Activated CD8-positive, alpha-beta T cell treated with anti-CD3 and anti-CD28 coated beads for 36 hours (primary cell): ENCODE measurements around the gene TMEM132A. TPM values are rescaled to one million over a fixed set of nuclear protein-coding genes. Genes with fewer than 3 reads are reported as not detected.
A peak's percentile ranks its signal among the peaks of the same experiment; 100 is the strongest.

ENCODE experiments used
- ATAC-seq: fragments of 200-7000 bp; cut with Tn5 transposase; one replicate; pipeline ENCODE4 v1.10.0; 2021; ENCODE audit warnings: mild to moderate bottlenecking, moderate library complexity
- CTCF ChIA-PET: fragments of 350-600 bp; sonication (Branson Sonifier 250); formaldehyde crosslinking; loops from one replicate; lab custom pipeline; 2021; ENCODE audit warnings: antibody characterized with exemption; lab: Charles Lee
- POLR2A ChIA-PET: fragments of 350-600 bp; sonication (Branson Sonifier 250); formaldehyde crosslinking; loops from one replicate; lab custom pipeline; 2021; ENCODE audit warnings: antibody characterized with exemption; lab: Charles Lee
- DNase-seq: peaks from one replicate; pipeline ENCODE4 v3.0.0-alpha.2; 2020
- H3K27ac Mint-ChIP-seq: one replicate; pipeline ENCODE4 v1.8.0; 2021; ENCODE audit warnings: mild to moderate bottlenecking, mixed read lengths
- H3K27me3 Mint-ChIP-seq: one replicate; pipeline ENCODE4 v1.8.0; 2021; ENCODE audit warnings: mixed read lengths
- H3K36me3 Mint-ChIP-seq: one replicate; pipeline ENCODE4 v1.8.0; 2021; ENCODE audit warnings: low read depth, mixed read lengths
- H3K4me1 Mint-ChIP-seq: one replicate; pipeline ENCODE4 v1.8.0; 2021; ENCODE audit warnings: low read depth, mixed read lengths
- H3K4me3 Mint-ChIP-seq: one replicate; pipeline ENCODE4 v1.8.0; 2021; ENCODE audit warnings: mild to moderate bottlenecking, moderate library complexity, mixed read lengths
- H3K9me3 Mint-ChIP-seq: one replicate; pipeline ENCODE4 v1.8.0; 2021; ENCODE audit warnings: mixed read lengths
- intact Hi-C: fragments of 100-400 bp; cut with micrococcal nuclease; formaldehyde crosslinking; loops from one replicate; pipeline ENCODE4 v1.10.0; 2022
- total RNA-seq, 2 experiments: library from RNA; stranded (reverse); gene quantifications; one replicate each; pipeline ENCODE4 v1.2.3, GENCODE V29; 2021
- TF ChIP-seq, protein P1 (sequence below): fragments of 200-600 bp; IDR thresholded peaks from one replicate; pipeline ENCODE4 v1.8.0; 2022; ENCODE audit warnings: antibody characterized with exemption, mild to moderate bottlenecking

TMEM132A gene
- total RNA-seq, 2 experiments from 2014 or later = 1.1 to 1.3 TPM

GRCh38 chr11:60916669-60917206, 7.5 kb upstream of the TMEM132A start:
- DNase-seq (no peak), ATAC-seq (no peak)
- Mint-ChIP-seq H3K36me3 (peaks cover 42% of the 10 kb centered on the region), H3K9me3 (no peaks in the 10 kb centered on the region), H3K4me1 (peaks cover 60% of the 10 kb centered on the region), H3K4me3 (peak overlapping the region; percentile 8), H3K27me3 (no peaks in the 10 kb centered on the region), H3K27ac (no peak overlapping the region)
- ChIA-PET POLR2A (interaction anchor here (0.5 to 3.1 kb wide), 3 partner anchors 12 to 133 kb away, joined by 3 to 38 read pairs (median 3); partner anchors contain the start of gene PRPF19), CTCF (interaction anchor here (3.4 to 7.4 kb wide), 2 partner anchors 14 to 213 kb away, joined by 15 to 88 read pairs; partner anchors contain the start of gene PRPF19)
- TF ChIP-seq, protein P1, sequence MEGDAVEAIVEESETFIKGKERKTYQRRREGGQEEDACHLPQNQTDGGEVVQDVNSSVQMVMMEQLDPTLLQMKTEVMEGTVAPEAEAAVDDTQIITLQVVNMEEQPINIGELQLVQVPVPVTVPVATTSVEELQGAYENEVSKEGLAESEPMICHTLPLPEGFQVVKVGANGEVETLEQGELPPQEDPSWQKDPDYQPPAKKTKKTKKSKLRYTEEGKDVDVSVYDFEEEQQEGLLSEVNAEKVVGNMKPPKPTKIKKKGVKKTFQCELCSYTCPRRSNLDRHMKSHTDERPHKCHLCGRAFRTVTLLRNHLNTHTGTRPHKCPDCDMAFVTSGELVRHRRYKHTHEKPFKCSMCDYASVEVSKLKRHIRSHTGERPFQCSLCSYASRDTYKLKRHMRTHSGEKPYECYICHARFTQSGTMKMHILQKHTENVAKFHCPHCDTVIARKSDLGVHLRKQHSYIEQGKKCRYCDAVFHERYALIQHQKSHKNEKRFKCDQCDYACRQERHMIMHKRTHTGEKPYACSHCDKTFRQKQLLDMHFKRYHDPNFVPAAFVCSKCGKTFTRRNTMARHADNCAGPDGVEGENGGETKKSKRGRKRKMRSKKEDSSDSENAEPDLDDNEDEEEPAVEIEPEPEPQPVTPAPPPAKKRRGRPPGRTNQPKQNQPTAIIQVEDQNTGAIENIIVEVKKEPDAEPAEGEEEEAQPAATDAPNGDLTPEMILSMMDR = no peak
- intact Hi-C loops = loop anchor here (5.0 kb wide), 1 partner anchor 271 kb away; no protein-coding TSS in a partner anchor

- Mint-ChIP-seq H3K36me3 (peaks cover 45% of the 10 kb centered on the region), H3K4me1 (peaks cover 55% of the 10 kb centered on the region), H3K9me3 (no peaks in the 10 kb centered on the region), H3K27me3 (no peaks in the 10 kb centered on the region), H3K4me3 (no peak overlapping the region), H3K27ac (no peak overlapping the region)
- ChIA-PET POLR2A (interaction anchor here (3.1 kb wide), 1 partner anchor 12 kb away, joined by 38 read pairs; the partner anchor contains the start of gene PRPF19), CTCF (interaction anchor here (3.4 to 7.4 kb wide), 2 partner anchors 15 to 213 kb away, joined by 15 to 88 read pairs; partner anchors contain the start of gene PRPF19)
- no peak for DNase-seq
- intact Hi-C loops = loop anchor here (5.0 kb wide), 1 partner anchor 270 kb away; no protein-coding TSS in a partner anchor
- TF ChIP-seq, protein P1 = no peak
- no peak for ATAC-seq
Observed at GRCh38 chr11:60917267-60917666, 7.0 kb upstream of the TMEM132A start.

GRCh38 chr11:60918251-60918938, 5.9 kb upstream of the TMEM132A start:
- CTCF ChIA-PET = interaction anchor here (0.9 to 1.4 kb wide), 3 partner anchors 10 to 88 kb away, joined by 3 to 5 read pairs (median 3); no protein-coding TSS in a partner anchor
- Mint-ChIP-seq H3K4me3 (no peak overlapping the region), H3K4me1 (peaks cover 45% of the 10 kb centered on the region), H3K36me3 (peaks cover 54% of the 10 kb centered on the region), H3K27ac (no peak overlapping the region), H3K9me3 (no peaks in the 10 kb centered on the region), H3K27me3 (no peaks in the 10 kb centered on the region)
- no peak for ATAC-seq
- intact Hi-C loops = loop anchor here (5.0 kb wide), 1 partner anchor 269 kb away; no protein-coding TSS in a partner anchor
- POLR2A ChIA-PET = interaction anchor here (0.6 to 1.3 kb wide), 5 partner anchors 13 to 127 kb away, joined by 3 read pairs; no protein-coding TSS in a partner anchor
- TF ChIP-seq, protein P1 = no peak
- DNase-seq = peak; percentile 20

GRCh38 chr11:60918939-60919265, 5.4 kb upstream of the TMEM132A start:
- Mint-ChIP-seq H3K27ac (no peak overlapping the region), H3K36me3 (peaks cover 54% of the 10 kb centered on the region), H3K4me3 (no peak overlapping the region), H3K27me3 (no peaks in the 10 kb centered on the region), H3K9me3 (no peaks in the 10 kb centered on the region), H3K4me1 (peaks cover 47% of the 10 kb centered on the region)
- TF ChIP-seq, protein P1 = no peak
- POLR2A ChIA-PET = interaction anchor here (0.6 to 1.3 kb wide), 5 partner anchors 13 to 126 kb away, joined by 3 read pairs; no protein-coding TSS in a partner anchor
- intact Hi-C loops = loop anchor here (5.0 kb wide), 1 partner anchor 268 kb away; no protein-coding TSS in a partner anchor
- CTCF ChIA-PET = interaction anchor here (1.2 to 1.4 kb wide), 2 partner anchors 9 to 88 kb away, joined by 3 to 5 read pairs; no protein-coding TSS in a partner anchor
- ATAC-seq (no peak), DNase-seq (no peak)
